ENCODE results near the gene ZDHHC6.

ZDHHC6 gene, protein sequence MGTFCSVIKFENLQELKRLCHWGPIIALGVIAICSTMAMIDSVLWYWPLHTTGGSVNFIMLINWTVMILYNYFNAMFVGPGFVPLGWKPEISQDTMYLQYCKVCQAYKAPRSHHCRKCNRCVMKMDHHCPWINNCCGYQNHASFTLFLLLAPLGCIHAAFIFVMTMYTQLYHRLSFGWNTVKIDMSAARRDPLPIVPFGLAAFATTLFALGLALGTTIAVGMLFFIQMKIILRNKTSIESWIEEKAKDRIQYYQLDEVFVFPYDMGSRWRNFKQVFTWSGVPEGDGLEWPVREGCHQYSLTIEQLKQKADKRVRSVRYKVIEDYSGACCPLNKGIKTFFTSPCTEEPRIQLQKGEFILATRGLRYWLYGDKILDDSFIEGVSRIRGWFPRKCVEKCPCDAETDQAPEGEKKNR

DNA sequence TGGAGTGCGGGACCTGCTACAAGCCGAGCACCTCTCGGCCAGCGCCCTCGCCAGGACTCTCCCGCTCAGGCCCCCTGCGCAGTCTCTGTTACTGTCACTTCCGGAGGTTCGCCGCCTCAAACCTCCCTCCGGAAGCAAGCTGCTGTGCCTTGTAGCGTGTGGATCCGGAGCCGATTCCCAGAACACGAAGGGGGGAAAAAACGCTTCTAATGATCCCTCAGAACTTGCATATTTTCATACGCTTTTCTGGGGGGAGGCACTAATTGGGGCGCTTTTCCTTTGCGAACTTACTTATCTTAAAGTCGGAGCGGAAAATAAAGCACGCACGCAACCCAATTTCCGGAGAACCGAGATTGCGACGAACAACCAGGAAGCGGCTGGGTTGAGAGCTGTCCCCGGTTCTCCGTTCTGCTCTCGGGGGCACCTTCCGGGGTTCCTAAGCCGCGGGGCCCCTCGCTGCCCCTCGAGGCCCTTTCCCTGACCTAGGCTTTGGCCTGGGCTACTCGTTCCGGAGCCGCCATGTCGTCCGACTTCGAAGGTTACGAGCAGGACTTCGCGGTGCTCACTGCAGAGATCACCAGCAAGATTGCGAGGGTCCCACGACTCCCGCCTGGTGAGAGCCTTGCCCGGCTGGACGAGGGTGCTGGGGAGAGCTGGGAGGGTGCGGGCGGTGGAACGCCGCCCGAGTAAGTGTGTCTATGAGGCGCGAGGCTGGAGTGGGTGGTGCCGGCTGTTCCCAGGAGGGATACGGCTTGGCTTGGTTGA is at the start of gene ZDHHC6, which contains the start of gene VTI1A:
TSS of gene ZDHHC6 (minus strand) at position 60 of the 765 bp plus-strand sequence. CDS start 1,478 bp downstream, outside the sequence.
TSS of gene VTI1A (plus strand) at position 361 of the 765 bp plus-strand sequence. CDS start at position 520, 159 bp downstream.
- in situ Hi-C loops (cut with HindIII; ENCODE audit: low pct_unique_long_range_greater_than_20kb, low sequenced_read_pairs), result no loop called here

GRCh38 chr10:112492736-112493135 is 46.0 kb upstream of the ZDHHC6 start:
- in situ Hi-C loops (cut with HindIII; ENCODE audit: low pct_unique_long_range_greater_than_20kb, low sequenced_read_pairs), result no loop called here
- no peak for DNase-seq (ENCODE audit: low read depth in 1 of 2, low spot score in 1 of 2)
- no peak for TF ChIP-seq JUND (IDR thresholded peaks at IDR 0.05; ENCODE audit: low read depth)

More for the DNA sequence above, at the start of gene ZDHHC6, which contains the start of gene VTI1A:
- peak; percentile 39 to 87 for DNase-seq (ENCODE audit: low read depth in 1 of 2, low spot score in 1 of 2)
- no peak for TF ChIP-seq JUND (IDR thresholded peaks at IDR 0.05; ENCODE audit: low read depth)

- no peak for TF ChIP-seq JUND (IDR thresholded peaks at IDR 0.05; ENCODE audit: low read depth)
- in situ Hi-C loops (cut with HindIII; ENCODE audit: low pct_unique_long_range_greater_than_20kb, low sequenced_read_pairs), result no loop called here
- no peak for DNase-seq (ENCODE audit: low read depth in 1 of 2, low spot score in 1 of 2)
Observed at GRCh38 chr10:112491144-112491543, 44.4 kb upstream of the ZDHHC6 start.

DNA sequence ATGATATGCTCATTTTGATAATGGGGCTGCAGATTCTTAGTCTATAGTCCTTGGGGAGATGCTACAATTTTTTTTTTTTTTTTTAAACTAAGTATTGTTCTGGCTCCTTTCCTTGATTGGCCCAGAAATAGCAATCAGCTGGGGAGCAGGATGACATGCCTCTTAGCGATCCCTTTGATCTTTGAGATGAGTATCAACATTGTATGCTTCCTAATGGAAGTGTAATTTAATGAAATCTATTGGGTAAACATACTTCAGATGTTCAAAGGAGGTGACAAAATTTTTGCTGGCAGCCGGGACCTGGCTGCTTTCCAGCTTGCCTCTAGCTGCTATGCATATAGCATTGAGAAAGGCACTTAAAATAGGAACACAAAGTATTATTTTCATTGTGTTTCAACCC is 43.8 kb upstream of the ZDHHC6 start:
- TF ChIP-seq JUND (IDR thresholded peaks at IDR 0.05; ENCODE audit: low read depth), result no peak
- peak in 1 of 2 experiments; percentile 6 for DNase-seq (ENCODE audit: low read depth in 1 of 2, low spot score in 1 of 2)
- in situ Hi-C loops (cut with HindIII; ENCODE audit: low pct_unique_long_range_greater_than_20kb, low sequenced_read_pairs), result no loop called here

GRCh38 chr10:112487964-112488363 is 41.2 kb upstream of the ZDHHC6 start:
- in situ Hi-C loops (cut with HindIII; ENCODE audit: low pct_unique_long_range_greater_than_20kb, low sequenced_read_pairs), result no loop called here
- no peak for TF ChIP-seq JUND (IDR thresholded peaks at IDR 0.05; ENCODE audit: low read depth)
- no peak for DNase-seq (ENCODE audit: low read depth in 1 of 2, low spot score in 1 of 2)

- no peak for DNase-seq (ENCODE audit: low read depth in 1 of 2, low spot score in 1 of 2)
- TF ChIP-seq JUND (IDR thresholded peaks at IDR 0.05; ENCODE audit: low read depth), result no peak
- in situ Hi-C loops (cut with HindIII; ENCODE audit: low pct_unique_long_range_greater_than_20kb, low sequenced_read_pairs), result no loop called here
Observed at GRCh38 chr10:112484399-112484798, 37.7 kb upstream of the ZDHHC6 start.

DNA sequence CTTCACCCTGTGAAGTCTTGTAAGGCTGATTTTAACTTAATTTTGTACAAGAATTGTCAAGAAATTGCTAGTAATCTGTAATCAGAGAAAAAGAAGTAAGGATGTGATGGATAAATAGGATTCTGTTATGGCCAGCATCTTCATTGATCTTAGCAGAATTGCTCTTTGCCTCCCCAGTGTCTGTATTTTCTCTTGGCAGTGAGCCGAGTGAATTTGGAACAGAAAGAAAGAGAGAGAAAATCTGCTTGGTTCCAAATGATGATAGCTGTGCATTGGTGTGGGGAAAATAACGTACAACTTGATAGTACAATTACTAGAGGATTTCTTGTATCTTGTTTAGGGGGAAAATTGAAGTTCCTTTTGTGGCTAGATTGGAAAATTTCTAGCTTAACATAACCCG is 34.9 kb upstream of the ZDHHC6 start:
- no peak for DNase-seq (ENCODE audit: low read depth in 1 of 2, low spot score in 1 of 2)
- in situ Hi-C loops (cut with HindIII; ENCODE audit: low pct_unique_long_range_greater_than_20kb, low sequenced_read_pairs), result no loop called here
- no peak for TF ChIP-seq JUND (IDR thresholded peaks at IDR 0.05; ENCODE audit: low read depth)

- no peak for TF ChIP-seq JUND (IDR thresholded peaks at IDR 0.05; ENCODE audit: low read depth)
- DNase-seq (ENCODE audit: low read depth in 1 of 2, low spot score in 1 of 2), result peak in 1 of 2 experiments; percentile 1
Observed at GRCh38 chr10:112475575-112476218, 29.0 kb upstream of the ZDHHC6 start.

DNA sequence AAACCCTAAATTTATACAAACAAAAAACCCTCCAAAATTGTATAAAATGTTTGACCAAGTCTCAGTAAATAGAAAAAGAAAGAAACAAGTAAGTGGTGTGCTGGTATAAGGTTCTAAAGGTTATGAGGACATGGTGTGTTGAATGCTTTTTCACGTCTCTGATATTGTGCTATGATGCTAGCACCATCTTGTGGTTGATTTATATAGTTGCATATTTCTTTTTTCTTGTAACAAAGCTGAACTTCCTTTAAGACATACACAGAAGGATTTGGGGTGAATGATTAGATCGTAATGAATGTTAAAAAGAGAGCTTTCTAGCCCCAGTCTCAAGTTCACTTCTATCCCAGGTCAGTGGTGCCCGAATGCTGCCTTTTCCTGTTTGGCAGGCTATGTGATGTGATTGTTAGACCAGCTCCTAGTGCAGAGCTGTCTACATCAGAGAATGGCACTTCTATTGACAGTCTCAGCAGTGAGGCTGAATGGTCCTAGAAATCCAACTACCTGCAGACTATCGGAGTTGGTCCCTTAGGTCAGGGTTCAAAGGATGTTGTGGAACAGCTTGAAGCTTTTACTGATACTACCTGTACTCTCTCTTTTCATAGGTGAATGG is 25.3 kb upstream of the ZDHHC6 start:
- TF ChIP-seq JUND (IDR thresholded peaks at IDR 0.05; ENCODE audit: low read depth), result no peak
- in situ Hi-C loops (cut with HindIII; ENCODE audit: low pct_unique_long_range_greater_than_20kb, low sequenced_read_pairs), result no loop called here
- peak; percentile 4 to 57 for DNase-seq (ENCODE audit: low read depth in 1 of 2, low spot score in 1 of 2)

More at GRCh38 chr10:112475575-112476218, 29.0 kb upstream of the ZDHHC6 start:
- in situ Hi-C loops (cut with HindIII; ENCODE audit: low pct_unique_long_range_greater_than_20kb, low sequenced_read_pairs), result no loop called here

DNA sequence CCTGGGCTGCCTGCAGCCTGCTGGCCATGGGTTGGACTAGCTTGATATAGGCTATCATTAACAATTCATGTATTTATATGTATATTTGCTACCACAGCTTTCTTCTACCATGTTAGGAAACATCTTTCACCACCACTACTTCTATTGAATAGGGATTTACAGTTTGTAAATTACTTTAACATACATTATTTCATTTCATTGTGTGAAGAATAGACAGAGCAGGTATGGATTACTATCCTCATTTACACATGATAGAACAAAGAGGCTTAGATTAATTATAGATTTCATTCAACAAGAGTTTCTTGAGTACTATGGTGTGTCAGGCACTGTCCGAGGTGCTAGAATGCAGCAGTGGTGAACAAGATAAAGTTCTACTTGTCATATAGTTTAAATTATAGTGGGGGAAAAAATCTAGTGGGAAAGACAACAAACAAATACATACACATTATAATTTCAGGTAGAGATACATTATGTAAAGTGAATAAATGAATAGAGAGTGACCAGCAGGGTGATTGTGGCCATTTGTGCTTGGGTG is 20.9 kb upstream of the ZDHHC6 start:
- TF ChIP-seq JUND (IDR thresholded peaks at IDR 0.05; ENCODE audit: low read depth), result no peak
- in situ Hi-C loops (cut with HindIII; ENCODE audit: low pct_unique_long_range_greater_than_20kb, low sequenced_read_pairs), result no loop called here
- DNase-seq (ENCODE audit: low read depth in 1 of 2, low spot score in 1 of 2), result peak in 1 of 2 experiments; percentile 7

GRCh38 chr10:112466802-112467201 is 20.1 kb upstream of the ZDHHC6 start:
- in situ Hi-C loops (cut with HindIII; ENCODE audit: low pct_unique_long_range_greater_than_20kb, low sequenced_read_pairs), result no loop called here
- DNase-seq (ENCODE audit: low read depth in 1 of 2, low spot score in 1 of 2), result no peak
- no peak for TF ChIP-seq JUND (IDR thresholded peaks at IDR 0.05; ENCODE audit: low read depth)

Data from T47D (cell line).